HCT116 (cell line): ENCODE data around the gene ACER3.

Experiments used
- FOSL1 ChIP-seq: IDR thresholded peaks from 2 replicates; pipeline ENCODE4 v1.6.1; 2012; ENCODE audit warnings: low read depth
- RAD21 ChIP-seq: IDR thresholded peaks from 2 replicates; pipeline ENCODE4 v1.6.1; 2012; ENCODE audit warnings: low read depth, mild to moderate bottlenecking

DNA sequence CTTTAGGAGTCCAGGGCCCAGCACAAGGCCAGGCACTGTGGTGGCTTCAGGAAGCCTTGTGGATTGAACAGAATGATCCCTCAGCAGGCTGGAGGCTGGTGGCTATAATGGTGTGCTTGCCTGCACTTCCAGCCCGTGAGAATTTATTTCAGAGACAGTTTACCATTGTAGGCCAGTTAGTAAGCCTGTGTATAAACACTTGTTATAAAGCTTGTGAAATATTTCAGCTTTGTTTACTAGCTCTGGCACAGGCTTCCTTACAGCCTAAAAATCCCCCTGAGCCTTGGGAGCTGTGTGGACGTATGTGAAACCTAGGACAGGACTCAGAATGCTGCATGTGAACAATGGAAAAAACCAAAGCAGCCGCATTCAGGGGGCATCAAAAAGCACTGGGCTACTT lies 26.6 kb upstream of the ACER3 start:
- no peak for TF ChIP-seq FOSL1
- TF ChIP-seq RAD21, result no peak
